ES-I3 (cell line): ENCODE measurements around the gene SNCB.

Experiments
- H3K36me3 ChIP-seq: 2 replicates; pipeline ENCODE4 v1.6.1; 2013; ENCODE audit warnings: mild to moderate bottlenecking, low read length, control low read depth, moderate library complexity; ENCODE audit not compliant: insufficient read depth
- H3K4me1 ChIP-seq: 2 replicates; pipeline ENCODE4 v1.6.1; 2013; ENCODE audit warnings: mild to moderate bottlenecking, control low read depth, low read length; ENCODE audit not compliant: insufficient read depth
- H3K9ac ChIP-seq: 2 replicates; pipeline ENCODE4 v1.6.1; 2013; ENCODE audit warnings: low read depth, mild to moderate bottlenecking, low read length, moderate library complexity
- H3K9me3 ChIP-seq: 2 replicates; pipeline ENCODE4 v1.6.1; 2013; ENCODE audit warnings: mild to moderate bottlenecking, low read length, moderate library complexity; ENCODE audit not compliant: control insufficient read depth, insufficient read depth

SNCB gene

DNA sequence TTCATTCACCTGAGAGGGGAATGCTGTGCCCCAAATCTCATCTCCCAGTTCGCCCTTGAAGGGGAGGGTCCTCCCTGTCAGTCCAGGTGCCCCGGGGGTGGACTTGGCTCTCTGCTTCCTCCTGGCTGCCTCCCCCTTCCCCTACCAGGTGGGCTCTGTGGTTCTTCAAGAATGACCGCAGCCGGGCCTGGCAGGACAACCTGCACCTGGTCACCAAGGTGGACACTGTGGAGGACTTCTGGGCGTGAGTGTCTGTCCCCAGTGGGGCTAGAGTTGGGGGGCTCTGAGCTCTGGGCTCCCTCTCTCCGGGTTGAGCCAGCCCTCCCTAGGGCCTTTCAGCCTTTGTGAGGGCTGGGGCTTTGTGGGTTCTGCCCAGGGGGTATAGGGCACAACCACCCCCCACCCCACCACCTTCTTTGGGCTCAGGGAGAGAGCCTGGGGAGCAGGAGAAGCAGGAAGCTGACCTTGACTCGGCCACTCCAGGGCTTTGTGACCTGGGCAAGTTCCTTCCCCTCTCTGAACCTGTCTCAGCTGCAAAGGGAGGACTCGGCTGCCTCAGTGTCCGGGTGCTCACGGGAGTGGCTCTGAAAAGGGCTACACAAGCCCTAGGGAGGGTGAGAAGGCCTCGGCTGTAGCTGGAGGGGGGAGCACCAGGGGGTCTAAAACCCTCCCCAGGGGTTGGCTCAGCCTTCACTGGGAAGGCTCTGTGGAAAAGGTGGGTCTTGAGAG, 13.3 kb upstream of the SNCB start:
- Histone ChIP-seq H3K4me1 (peaks cover 20% of the 10 kb centered on the region; the same call in 1 of the 2 replicates), H3K9ac (no peak overlapping the region), H3K9me3 (no peaks in the 10 kb centered on the region), H3K36me3 (no peaks in the 10 kb centered on the region)

DNA sequence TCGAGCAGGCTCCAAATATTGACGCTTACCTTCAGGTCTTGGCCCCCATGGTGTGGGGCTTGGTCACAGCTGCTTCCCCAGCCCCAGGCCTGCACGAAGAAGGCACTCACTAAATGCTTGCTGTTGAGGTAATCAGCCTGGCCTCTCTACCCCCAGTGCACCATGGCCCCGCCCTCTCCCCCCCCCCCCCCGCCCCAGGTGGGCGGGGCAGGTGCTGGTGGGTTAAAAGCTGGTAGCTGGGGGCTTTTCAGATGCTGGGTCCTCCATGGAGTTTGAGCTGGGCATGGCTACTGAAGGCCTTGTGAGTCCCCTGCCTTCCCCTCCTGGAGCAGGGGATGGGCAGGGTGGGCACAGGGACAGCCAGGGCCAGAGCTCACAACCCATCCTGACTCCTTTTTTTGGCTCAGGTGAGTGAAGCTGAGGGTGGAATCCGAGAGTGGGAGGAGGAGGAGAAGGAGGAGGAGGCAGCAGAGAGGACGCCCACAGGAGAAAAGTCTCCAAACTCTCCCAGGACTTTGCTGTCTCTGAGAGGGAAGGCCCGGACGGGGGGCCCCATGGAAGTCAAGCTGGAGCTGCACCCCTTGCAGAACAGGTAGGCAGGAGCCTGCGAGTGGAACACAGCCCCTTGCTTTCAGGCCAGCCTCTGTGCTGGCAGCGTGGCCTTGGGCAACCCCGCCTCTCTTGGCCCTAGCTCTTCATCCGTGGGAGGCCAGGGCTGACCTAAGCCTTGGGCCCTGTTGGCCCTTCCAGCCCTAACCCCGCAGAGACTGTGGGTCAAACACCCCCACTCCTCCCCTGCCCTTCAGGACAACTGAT, 12.5 kb upstream of the SNCB start:
- no peak overlapping the region for H3K9ac ChIP-seq
- H3K4me1 ChIP-seq, result peaks cover 20% of the 10 kb centered on the region; the same call in 1 of the 2 replicates
- H3K36me3 ChIP-seq, result no peaks in the 10 kb centered on the region
- H3K9me3 ChIP-seq, result no peaks in the 10 kb centered on the region

- Histone ChIP-seq H3K9ac (no peak overlapping the region), H3K36me3 (no peaks in the 10 kb centered on the region), H3K9me3 (no peaks in the 10 kb centered on the region), H3K4me1 (peaks cover 20% of the 10 kb centered on the region; the same call in 1 of the 2 replicates)
These were observed 10.3 kb upstream of the SNCB start for GRCh38 chr5:176640616-176641015.

GRCh38 chr5:176639981-176640380, 9.6 kb upstream of the SNCB start:
- H3K9me3 ChIP-seq, result no peaks in the 10 kb centered on the region
- H3K9ac ChIP-seq, result no peak overlapping the region
- H3K4me1 ChIP-seq, result peaks cover 20% of the 10 kb centered on the region; the same call in 1 of the 2 replicates
- no peaks in the 10 kb centered on the region for H3K36me3 ChIP-seq

DNA sequence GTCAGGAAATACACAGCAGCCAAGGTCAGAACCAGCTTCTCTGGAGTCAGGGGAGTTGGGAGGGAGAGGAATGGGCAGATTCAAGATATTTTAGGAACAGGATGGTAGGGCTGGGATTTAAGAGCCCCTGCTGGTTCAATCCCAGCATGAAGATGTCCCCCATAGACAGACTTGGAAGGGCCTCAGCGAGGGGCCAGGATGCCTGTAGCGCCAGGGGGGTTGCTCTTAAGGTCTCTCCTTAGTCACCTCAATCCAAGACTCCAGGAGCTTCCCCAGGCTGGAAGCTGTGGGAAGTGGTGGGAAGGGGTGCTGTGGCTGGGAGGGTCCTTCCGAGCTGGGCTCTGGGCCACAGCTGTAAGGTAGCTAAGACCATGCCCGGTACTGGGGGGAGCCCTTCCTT, 8.9 kb upstream of the SNCB start:
- Histone ChIP-seq H3K9ac (no peak overlapping the region), H3K36me3 (no peaks in the 10 kb centered on the region), H3K4me1 (peaks cover 18% of the 10 kb centered on the region), H3K9me3 (no peaks in the 10 kb centered on the region)

- Histone ChIP-seq H3K36me3 (no peaks in the 10 kb centered on the region), H3K4me1 (peaks cover 18% of the 10 kb centered on the region), H3K9me3 (no peaks in the 10 kb centered on the region), H3K9ac (no peak overlapping the region)
These were observed 8.1 kb upstream of the SNCB start for GRCh38 chr5:176638437-176638836.

GRCh38 chr5:176637556-176637955, 7.2 kb upstream of the SNCB start:
- Histone ChIP-seq H3K9me3 (no peaks in the 10 kb centered on the region), H3K36me3 (no peaks in the 10 kb centered on the region), H3K4me1 (peaks cover 11% of the 10 kb centered on the region), H3K9ac (no peak overlapping the region)

- H3K36me3 ChIP-seq, result no peaks in the 10 kb centered on the region
- H3K9ac ChIP-seq, result no peak overlapping the region
- H3K9me3 ChIP-seq, result no peaks in the 10 kb centered on the region
- peaks cover 9% of the 10 kb centered on the region for H3K4me1 ChIP-seq
These were observed 6.1 kb upstream of the SNCB start for GRCh38 chr5:176636426-176636825.

- Histone ChIP-seq H3K4me1 (peaks cover 18% of the 10 kb centered on the region), H3K9ac (no peak overlapping the region), H3K9me3 (no peaks in the 10 kb centered on the region), H3K36me3 (no peaks in the 10 kb centered on the region)
These were observed 3.3 kb upstream of the SNCB start for GRCh38 chr5:176633598-176633997.

- Histone ChIP-seq H3K4me1 (peaks cover 20% of the 10 kb centered on the region), H3K36me3 (no peaks in the 10 kb centered on the region), H3K9me3 (no peaks in the 10 kb centered on the region), H3K9ac (no peak overlapping the region)
These were observed 2.4 kb upstream of the SNCB start for GRCh38 chr5:176632745-176633144.

DNA sequence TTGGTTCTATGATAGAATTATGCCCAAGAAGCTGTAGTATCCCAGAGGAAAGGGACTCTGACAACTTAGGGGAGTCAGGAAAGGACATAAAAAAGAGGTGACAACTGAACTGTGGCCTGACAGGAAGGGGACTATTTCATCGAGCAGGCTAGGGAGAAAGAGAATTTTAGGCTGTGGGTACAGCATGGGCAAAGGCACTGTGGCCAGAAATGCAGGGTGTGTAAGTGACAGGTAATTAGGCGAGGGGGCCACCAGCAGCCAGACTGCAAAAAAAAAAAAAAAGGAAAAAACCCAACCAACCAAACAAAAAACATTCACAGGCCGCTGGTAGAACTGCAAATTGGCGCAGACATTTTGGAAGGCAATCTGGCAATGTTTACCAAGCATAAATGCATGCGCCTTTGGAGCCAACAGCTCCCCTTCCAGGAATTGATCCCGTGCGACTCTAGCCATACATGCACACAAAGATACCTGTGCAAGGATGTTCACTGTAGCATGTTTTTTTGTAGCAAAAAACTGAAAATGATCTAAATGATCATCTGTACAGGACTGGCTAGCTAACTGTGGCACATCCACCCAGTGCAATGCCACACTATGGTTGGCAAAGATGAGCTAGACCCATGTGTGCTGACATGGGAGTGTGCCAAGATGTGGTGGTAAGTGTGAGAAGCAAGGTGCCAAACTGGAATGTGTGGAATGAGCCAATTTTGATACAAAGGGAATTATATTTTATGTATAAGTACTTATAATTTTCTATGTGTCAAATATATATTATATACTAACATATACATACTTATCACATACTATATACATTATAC, 1.3 kb upstream of the SNCB start:
- H3K36me3 ChIP-seq, result no peaks in the 10 kb centered on the region
- H3K9ac ChIP-seq, result no peak overlapping the region
- peaks cover 23% of the 10 kb centered on the region for H3K4me1 ChIP-seq
- H3K9me3 ChIP-seq, result no peaks in the 10 kb centered on the region

DNA sequence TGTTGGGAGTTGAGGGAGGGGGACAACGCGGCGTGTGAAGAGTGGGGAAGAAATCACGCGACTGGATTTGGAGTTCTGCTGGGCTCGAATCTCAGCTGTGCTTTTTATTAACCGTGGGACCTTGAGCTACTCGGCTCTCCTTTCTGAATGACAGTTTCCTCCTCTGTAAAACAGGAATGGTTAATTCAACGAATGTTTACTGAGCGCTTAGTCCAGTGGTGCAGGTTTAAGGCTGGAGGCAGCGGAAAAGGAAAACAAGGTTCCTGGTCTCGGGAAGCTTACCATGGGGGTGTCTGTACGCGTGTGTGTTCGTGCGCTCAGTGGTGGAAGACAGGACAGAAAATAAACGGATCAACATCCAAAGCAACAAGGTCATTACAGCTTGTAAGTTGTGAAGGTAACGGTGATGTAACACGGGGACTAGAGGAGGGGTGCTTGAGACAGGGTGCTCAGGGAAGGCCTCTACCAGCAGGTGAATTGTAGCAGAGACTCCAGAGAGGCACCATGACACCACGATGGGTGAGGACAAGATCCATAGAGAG, 418 bp upstream of the SNCB start:
- no peaks in the 10 kb centered on the region for H3K36me3 ChIP-seq
- no peaks in the 10 kb centered on the region for H3K9me3 ChIP-seq
- H3K9ac ChIP-seq, result peak overlapping the region; percentile 68; the same call in 1 of the 2 replicates
- peaks cover 29% of the 10 kb centered on the region for H3K4me1 ChIP-seq

GRCh38 chr5:176629317-176629852, 949 bp downstream of the SNCB start:
- Histone ChIP-seq H3K9ac (peak overlapping the region; percentile 68; the same call in 1 of the 2 replicates), H3K4me1 (peaks cover 32% of the 10 kb centered on the region), H3K9me3 (no peaks in the 10 kb centered on the region), H3K36me3 (no peaks in the 10 kb centered on the region)
